NCI-H146 (cell line): Measurements from ENCODE around the gene MS4A12.
"Not testable (repeated sequence)": the region's sequence is repeated elsewhere in the genome, so short reads cannot be mapped to it uniquely, and the experiment has no call there.

Source experiments
- DNase-seq: peaks from one replicate; lab custom pipeline; 2025; lab: John Stamatoyannopoulos, UW

Gene MS4A12

DNA sequence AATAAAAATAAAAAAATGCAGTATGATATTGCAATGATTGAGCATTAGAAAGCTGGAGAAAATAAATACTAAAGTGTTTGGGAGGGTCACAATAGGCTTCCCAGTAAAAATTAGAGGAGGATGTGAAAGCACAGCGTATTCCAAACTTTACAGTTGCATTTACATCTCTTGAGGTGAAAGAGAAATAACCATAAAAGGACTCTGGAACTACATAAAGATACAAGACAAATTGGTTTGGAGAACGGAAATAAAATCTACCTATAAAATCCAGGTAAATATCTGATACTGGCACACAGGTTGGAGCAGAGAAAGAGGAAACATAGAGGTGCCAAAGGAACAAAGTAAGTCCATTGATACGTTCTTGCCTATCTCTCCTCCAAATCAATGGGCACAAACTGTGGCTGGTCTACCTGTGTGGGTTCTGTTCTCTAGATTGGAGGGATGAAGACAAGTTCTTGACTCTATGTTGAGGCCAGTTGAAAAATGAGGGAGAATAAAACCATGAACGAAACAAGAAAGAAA lies at the start of gene MS4A12:
TSS of gene MS4A12 (plus strand) at position 291 of the 522 bp plus-strand sequence. CDS start 4,541 bp downstream, outside the sequence.
- no peak for DNase-seq

DNA sequence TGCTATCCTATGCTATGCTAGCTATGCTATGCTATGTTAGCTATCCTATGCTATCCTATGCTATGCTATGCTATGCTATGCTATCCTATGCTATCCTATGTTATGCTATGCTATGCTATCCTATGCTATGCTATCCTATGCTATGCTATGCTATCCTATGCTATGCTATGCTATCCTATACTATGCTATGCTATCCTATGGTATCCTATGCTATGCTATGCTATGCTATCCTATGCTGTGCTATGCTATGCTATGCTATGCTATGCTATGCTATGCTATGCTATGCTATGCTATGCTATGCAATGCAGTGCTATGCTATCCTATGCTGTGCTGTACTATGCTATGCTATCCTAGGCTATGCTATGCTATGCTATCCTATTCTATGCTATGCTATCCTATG lies 45.5 kb upstream of the MS4A12 start:
- DNase-seq = no peak

DNA sequence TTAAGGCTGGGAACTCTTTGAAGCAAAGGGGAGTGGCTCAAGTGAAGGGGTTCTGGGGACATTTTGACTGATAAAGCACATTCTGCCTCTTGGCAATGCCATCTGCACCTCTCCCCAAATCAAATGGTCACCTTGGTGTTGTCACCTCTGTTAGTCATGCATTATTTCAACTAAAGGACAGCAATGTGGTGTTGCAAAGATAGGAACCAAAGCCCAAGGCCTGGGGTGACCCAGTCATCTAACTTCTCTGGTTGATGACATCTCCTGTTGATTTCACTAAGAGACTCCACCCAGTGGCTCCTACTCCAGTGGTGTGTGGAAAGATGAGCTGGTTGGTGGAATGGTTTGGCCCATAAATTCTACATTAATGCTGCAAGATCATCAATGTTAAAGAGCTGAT lies 44.7 kb upstream of the MS4A12 start:
- no peak for DNase-seq

GRCh38 chr11:60451185-60451584 lies 41.4 kb upstream of the MS4A12 start:
- DNase-seq = not testable (repeated sequence)

- no peak for DNase-seq
Observed at GRCh38 chr11:60454212-60454611, 38.4 kb upstream of the MS4A12 start.

- no peak for DNase-seq
Observed at GRCh38 chr11:60455531-60456042, 37.0 kb upstream of the MS4A12 start, which contains the start of gene MS4A1. TSS of gene MS4A1 (plus strand) at chr11:60455847. CDS start at chr11:60462375, 6,528 bp downstream.

DNA sequence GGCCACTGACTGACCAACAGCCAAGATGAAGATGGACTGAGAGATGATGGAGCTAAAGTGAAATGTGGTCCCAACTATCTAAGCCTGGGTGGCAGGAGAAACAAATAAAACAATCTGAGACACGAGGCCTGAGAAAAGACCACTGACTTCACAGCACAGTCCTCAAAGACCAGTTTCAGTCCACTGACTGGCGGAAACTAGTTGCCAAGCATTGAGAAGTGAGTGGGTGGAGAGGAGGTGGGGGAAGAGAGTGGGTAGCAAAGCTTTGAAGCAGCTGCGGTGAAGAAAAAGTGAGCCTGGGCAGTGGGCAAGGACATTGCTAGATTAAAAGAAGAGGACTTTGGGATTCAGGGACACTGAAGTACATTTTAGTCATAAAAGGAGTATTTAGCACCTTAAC lies 35.0 kb upstream of the MS4A12 start:
- no peak for DNase-seq

DNA sequence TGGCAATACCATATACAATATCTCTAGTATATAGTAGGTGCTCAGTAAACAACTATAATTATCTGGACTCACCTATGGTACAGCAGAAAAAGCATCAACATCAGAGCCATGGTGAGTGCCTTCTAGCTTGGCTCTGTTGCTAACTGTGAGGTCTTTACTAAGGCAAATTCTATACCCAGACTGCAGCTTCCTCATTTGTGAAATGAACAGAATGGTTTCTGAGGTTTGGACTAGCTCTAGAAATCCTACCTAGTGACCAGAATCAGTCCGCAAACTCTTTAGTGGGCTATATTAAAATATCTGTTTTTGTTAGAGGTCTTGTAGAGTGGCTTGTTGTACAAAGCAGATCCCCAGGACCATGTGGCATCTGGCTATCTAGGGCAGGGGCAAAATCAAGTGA lies 33.2 kb upstream of the MS4A12 start:
- DNase-seq = no peak

DNA sequence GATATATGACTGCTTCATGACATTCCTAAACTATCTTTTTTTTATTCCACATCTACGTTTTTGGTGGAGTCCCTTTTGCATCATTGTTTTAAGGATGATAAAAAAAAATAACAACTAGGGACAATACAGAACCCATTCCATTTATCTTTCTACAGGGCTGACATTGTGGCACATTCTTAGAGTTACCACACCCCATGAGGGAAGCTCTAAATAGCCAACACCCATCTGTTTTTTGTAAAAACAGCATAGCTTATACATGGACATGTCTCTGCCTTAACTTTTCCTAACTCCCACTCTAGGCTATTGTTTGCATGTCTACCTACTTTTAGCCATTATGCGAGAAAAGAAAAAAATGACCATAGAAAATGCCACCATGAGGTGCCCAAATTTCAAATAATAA lies 23.7 kb upstream of the MS4A12 start:
- no peak for DNase-seq

GRCh38 chr11:60469723-60470122 lies 22.9 kb upstream of the MS4A12 start:
- DNase-seq = no peak

DNA sequence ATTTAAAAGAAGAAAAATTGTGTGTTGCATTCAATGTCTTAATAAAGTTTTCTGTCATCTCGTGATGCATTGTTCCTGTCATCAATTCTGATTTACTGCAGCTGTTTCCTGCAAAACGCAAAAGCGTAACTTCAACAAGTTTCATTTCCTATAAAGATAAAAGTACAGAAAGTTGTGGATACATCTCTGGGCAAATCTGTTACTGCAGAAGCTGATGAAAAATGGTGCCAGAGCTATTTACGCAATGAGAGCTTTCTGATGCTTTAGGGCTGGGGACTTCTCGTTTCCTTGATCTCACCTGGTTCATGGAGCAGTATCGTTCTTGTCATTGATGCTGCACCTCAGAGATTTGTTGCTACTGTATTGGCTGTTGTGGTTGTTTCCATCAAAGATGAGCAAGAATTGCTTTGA lies 15.5 kb upstream of the MS4A12 start:
- no peak for DNase-seq

DNA sequence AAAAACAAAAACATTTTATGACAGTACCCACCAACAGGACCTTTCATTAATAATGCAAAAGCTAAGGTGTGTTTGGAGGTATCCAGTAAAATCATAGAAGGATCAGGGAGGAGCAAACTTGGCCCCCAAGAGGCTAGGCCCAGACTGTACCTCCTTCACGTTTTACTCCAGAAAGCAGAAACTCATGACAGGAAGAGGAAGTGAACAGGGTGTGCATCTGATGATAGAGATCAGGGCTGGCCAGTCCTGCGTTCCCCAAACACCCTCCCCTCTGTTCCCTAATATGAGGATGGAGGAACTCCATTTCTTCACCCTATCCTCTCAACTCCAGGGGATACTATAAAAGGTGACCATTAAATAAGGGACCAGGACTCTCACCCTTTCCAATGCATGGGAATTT lies 10.2 kb upstream of the MS4A12 start:
- DNase-seq = no peak

- DNase-seq = no peak
Observed at GRCh38 chr11:60485987-60486386, 6.6 kb upstream of the MS4A12 start.

- DNase-seq = no peak
Observed at GRCh38 chr11:60493454-60493853, 876 bp downstream of the MS4A12 start.

DNA sequence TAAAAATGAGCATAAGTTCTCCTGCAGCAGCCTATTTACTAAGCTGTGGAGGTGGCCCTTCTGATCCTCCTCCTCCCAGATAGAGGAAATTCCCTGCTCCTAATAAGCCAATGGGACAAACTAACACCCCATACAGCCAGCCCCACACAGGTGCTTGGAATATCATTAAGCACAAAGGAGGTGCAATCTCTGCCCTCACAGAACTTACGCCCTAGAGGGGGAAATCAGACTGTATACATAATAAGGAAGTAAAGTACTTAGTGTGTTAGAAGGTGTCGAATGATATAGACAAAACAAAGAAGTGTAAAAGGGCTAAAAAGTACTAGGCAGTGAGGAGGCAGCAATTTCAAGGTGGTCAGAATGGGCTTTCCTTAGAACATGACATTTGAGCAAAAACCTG lies 5.8 kb downstream of the MS4A12 start:
- DNase-seq = no peak

DNA sequence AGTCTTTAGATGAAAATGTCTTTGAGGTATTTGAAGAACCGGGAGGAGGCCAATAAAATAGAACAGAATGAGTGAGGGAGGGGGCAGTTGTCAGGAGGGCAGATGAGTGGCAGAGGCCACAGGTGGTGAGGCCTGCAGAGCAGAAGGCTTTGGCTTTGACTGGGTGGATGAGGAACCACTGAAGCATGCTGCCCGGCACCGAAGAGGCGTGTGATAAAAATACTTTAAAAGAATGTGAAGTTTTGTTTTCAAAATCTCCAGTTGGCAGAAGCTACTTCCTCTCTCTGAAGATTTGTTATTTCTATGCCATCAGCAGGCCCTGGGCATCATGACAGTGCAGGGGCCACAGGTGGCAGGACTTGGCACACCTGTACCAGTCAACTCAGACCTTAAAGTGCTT lies 6.3 kb downstream of the MS4A12 start:
- no peak for DNase-seq

- no peak for DNase-seq
Observed at GRCh38 chr11:60500276-60500910, 7.8 kb downstream of the MS4A12 start.

- DNase-seq = no peak
Observed at GRCh38 chr11:60502221-60502775, 9.7 kb downstream of the MS4A12 start.

GRCh38 chr11:60504219-60504905 lies 11.8 kb downstream of the MS4A12 start:
- no peak for DNase-seq

DNA sequence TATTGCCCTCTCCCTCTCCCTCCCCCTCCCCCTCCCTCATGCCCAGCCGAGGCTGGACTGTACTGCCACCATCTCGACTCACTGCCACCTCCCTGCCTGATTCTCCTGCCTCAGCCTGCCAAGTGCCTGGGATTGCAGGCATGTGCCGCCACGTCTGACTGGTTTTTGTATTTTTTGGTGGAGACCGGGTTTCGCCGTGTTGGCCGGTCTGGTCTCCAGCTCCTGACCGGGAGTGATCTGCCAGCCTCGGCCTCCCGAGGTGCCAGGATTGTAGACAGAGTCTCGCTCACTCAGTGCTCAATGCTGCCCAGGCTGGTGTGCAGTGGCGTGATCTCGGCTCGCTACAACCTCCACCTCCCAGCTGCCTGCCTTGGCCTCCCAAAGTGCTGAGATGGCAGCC lies 17.0 kb downstream of the MS4A12 start:
- DNase-seq = not testable (repeated sequence)

DNA sequence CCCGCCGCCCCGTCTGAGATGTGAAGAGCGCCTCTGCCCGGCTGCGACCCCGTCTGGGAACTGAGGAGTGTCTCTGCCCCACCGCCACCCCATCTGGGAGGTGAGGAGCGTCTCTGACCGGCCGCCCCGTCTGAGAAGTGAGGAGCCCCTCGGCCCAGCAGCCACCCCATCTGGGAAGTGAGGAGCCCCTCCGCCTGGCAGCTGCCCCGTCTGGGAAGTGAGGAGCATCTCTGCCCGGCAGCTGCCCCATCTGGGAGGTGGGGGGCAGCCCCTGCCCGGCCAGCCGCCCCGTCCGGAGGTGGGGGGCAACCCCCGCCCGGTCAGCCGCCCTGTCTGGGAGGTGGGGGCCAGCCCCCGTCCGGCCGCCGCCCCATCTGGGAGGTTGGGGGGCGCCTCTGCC lies 17.6 kb downstream of the MS4A12 start:
- DNase-seq = not testable (repeated sequence)

- DNase-seq = no peak
Observed at GRCh38 chr11:60511393-60511792, 18.8 kb downstream of the MS4A12 start.

DNA sequence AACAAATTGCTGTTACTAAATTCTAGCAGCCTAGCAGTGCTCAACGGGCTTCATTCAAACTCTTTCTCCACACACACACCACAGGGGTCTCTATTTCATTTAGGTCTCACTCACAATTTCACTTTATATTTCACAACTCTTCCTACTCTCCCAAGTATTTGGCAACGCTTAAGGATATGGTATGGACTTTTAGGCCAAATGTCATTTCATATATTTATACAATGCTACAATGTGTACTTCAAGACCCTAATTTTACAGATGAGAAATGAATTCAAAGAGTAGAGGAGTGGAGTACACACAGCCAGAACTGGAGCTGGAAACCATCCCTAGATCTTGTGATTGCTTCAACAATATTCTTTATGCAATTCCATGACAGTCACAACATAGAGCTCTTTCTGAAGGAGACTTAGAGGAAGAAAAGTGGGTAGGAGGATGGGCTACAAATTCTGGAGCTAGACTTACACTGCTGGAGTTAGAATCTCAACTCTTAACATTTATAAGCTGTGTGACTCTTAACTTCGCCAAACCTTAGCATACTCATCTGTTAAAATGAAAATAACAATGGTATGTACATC lies 20.2 kb downstream of the MS4A12 start:
- no peak for DNase-seq
